GM23248 (cell line): Measurements from ENCODE around the gene C11orf52. TPM values are rescaled to one million over a fixed set of nuclear protein-coding genes. Genes with fewer than 3 reads are reported as not detected.

ENCODE experiments used
- DNase-seq: peaks from one replicate; pipeline ENCODE4 v3.0.0-alpha.2; 2015
- H2AFZ ChIP-seq: fragments of 200-600 bp; sonication (generic); 2 replicates; pipeline ENCODE4 v1.6.1; 2016; ENCODE audit warnings: antibody characterized with exemption
- H3F3A ChIP-seq: fragments of 200-600 bp; sonication (generic); 2 replicates; pipeline ENCODE4 v1.6.1; 2016; ENCODE audit warnings: mild to moderate bottlenecking, antibody characterized with exemption, mixed run types; ENCODE audit not compliant: insufficient read depth
- H3K27ac ChIP-seq: fragments of 200-600 bp; sonication (generic); 2 replicates; pipeline ENCODE4 v1.5.1; 2016; ENCODE audit warnings: mild to moderate bottlenecking
- H3K27me3 ChIP-seq: fragments of 200-600 bp; sonication (generic); replicated peaks from 2 replicates; pipeline ENCODE4 v1.6.1; 2016; ENCODE audit warnings: mild to moderate bottlenecking; ENCODE audit not compliant: insufficient read depth
- H3K36me3 ChIP-seq: fragments of 200-600 bp; sonication (generic); 2 replicates; pipeline ENCODE4 v1.6.1; 2016; ENCODE audit warnings: low read depth, mild to moderate bottlenecking
- H3K4me1 ChIP-seq: fragments of 200-600 bp; sonication (generic); 2 replicates; pipeline ENCODE4 v1.6.1; 2016; ENCODE audit warnings: mild to moderate bottlenecking; ENCODE audit not compliant: insufficient read depth
- H3K4me2 ChIP-seq: fragments of 200-600 bp; sonication (generic); one replicate; pipeline ENCODE4 v1.6.1; 2016; ENCODE audit warnings: mild to moderate bottlenecking; ENCODE audit not compliant: unreplicated experiment
- H3K4me3 ChIP-seq: fragments of 200-600 bp; sonication (generic); 2 replicates; pipeline ENCODE4 v1.5.1; 2016; ENCODE audit warnings: mild to moderate bottlenecking
- H3K79me2 ChIP-seq: fragments of 200-600 bp; sonication (generic); 2 replicates; pipeline ENCODE4 v1.6.1; 2016; ENCODE audit warnings: mild to moderate bottlenecking; ENCODE audit not compliant: insufficient read depth
- H3K9ac ChIP-seq: fragments of 200-600 bp; sonication (generic); 2 replicates; pipeline ENCODE4 v1.6.1; 2016; ENCODE audit warnings: mild to moderate bottlenecking
- H3K9me2 ChIP-seq: fragments of 200-600 bp; sonication (generic); 2 replicates; pipeline ENCODE4 v1.6.1; 2016; ENCODE audit warnings: mixed run types, mild to moderate bottlenecking, moderate library complexity; ENCODE audit not compliant: insufficient read depth
- H3K9me3 ChIP-seq: fragments of 200-600 bp; sonication (generic); one replicate; pipeline ENCODE4 v1.6.1; 2017; ENCODE audit warnings: low read depth
- H4K20me1 ChIP-seq: fragments of 200-600 bp; sonication (generic); 2 replicates; pipeline ENCODE4 v1.6.0; 2016; ENCODE audit not compliant: insufficient read depth
- EZH2 ChIP-seq: fragments of 200-600 bp; sonication (generic); IDR thresholded peaks from 2 replicates; pipeline ENCODE4 v1.6.1; 2018; ENCODE audit warnings: antibody characterized with exemption, mild to moderate bottlenecking; ENCODE audit not compliant: insufficient read depth, poor library complexity, severe bottlenecking
- EZH2phosphoT487 ChIP-seq: fragments of 200-600 bp; sonication (generic); IDR thresholded peaks from 2 replicates; pipeline ENCODE4 v1.6.1; 2018; ENCODE audit warnings: antibody characterized with exemption, moderate library complexity, mild to moderate bottlenecking, low read depth; ENCODE audit not compliant: insufficient read depth
- WGBS, 2 experiments: methylation state at CpG; one replicate each; pipeline ENCODE4 v1.1.6; 2015 to 2017; ENCODE audit warnings: low lambda C conversion rate in 2 of 2, low coverage in 1 of 2; ENCODE audit errors: missing lambda C conversion rate in 2 of 2; 5-methylcytosine and 5-hydroxymethylcytosine counted together
- in situ Hi-C: fragments of 300-500 bp; cut with MboI; formaldehyde crosslinking; loops from 2 replicates; pipeline ENCODE4 v1.15.0; 2020
- polyA plus RNA-seq: library from polyadenylated mRNA; unstranded; fragments of >200 nt; fragmentation: Nextera tagmentation; extraction: Ambion mirVana; gene quantifications from 2 replicates; pipeline ENCODE4 v1.2.1, GENCODE V29; 2016
- total RNA-seq: library from RNA; depleted of rRNA; stranded (reverse); fragments of >200 nt; shearing (Covaris generic); gene quantifications from 2 replicates; pipeline ENCODE4 v1.2.3, GENCODE V29; 2014

Gene C11orf52
- total and polyA plus RNA-seq, 2 experiments from 2014 or later = 0.78 to 3.5 TPM

DNA sequence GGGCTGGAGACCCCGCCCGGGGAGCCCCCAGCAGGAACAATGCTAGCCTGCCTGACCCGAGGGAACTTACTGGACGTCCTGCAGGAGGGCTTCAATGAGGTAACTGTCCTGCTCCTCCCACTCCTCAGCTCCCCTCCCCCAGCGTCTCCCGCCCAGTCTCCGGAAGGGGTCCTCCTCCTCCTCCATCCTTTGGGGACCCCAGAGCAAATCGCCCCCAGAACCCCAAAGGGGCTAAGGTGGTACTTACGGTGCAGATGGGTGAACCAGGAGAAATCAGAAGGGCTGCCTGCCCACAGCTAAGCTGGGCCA is 18.7 kb downstream of the C11orf52 start:
- TF ChIP-seq EZH2 (no peak), EZH2phosphoT487 (no peak)
- H3K4me1 ChIP-seq = peaks cover 74% of the 10 kb centered on the region
- in situ Hi-C loops = loop anchor here (10.0 kb wide), 1 partner anchor 57 kb away; no protein-coding TSS in a partner anchor
- peak overlapping the region; percentile 89 for H2AFZ ChIP-seq
- H3K9me3 ChIP-seq = no peaks in the 10 kb centered on the region
- H3K36me3 ChIP-seq = no peaks in the 10 kb centered on the region
- H3K79me2 ChIP-seq = no peaks in the 10 kb centered on the region
- peak overlapping the region; percentile 79 for H3K4me3 ChIP-seq
- no peak for DNase-seq
- no peaks in the 10 kb centered on the region for H4K20me1 ChIP-seq
- no peaks in the 10 kb centered on the region for H3K9me2 ChIP-seq
- peak overlapping the region; percentile 80; the same call in 1 of the 2 replicates for H3K27ac ChIP-seq
- peak overlapping the region; percentile 80 for H3K9ac ChIP-seq
- peaks cover 66% of the 10 kb centered on the region for H3F3A ChIP-seq
- 12 to 20% methylated on average over 4 to 9 of the region's 9 CpGs for WGBS, 2 experiments
- no peaks in the 10 kb centered on the region for H3K27me3 ChIP-seq
- H3K4me2 ChIP-seq = peak overlapping the region; percentile 86

DNA sequence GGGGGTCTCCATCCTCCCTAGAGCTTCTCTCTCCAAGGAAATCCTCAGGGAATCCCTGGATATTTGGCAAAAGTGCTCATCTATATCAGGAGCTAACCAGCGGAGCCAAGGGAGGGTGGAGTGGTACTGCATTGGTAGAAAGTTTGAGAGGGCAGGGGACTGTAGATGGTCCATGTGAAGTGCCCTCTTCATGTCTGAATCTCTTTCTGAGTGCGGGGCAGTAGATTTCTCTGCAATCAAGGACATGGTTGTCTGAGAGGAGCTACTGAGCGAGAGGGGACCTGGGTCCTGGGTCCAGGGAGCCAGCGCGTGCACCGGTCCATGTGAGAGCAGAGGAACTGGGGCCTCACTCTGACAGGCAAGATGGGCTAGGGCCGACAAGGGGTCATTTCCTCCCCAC is 19.1 kb downstream of the C11orf52 start:
- H2AFZ ChIP-seq = peak overlapping the region; percentile 89
- H3K9me3 ChIP-seq = no peaks in the 10 kb centered on the region
- no peaks in the 10 kb centered on the region for H3K27me3 ChIP-seq
- H4K20me1 ChIP-seq = no peaks in the 10 kb centered on the region
- H3F3A ChIP-seq = peaks cover 65% of the 10 kb centered on the region
- WGBS, 2 experiments = 72 to 75% methylated on average over 7 of the region's 7 CpGs
- no peaks in the 10 kb centered on the region for H3K9me2 ChIP-seq
- peak; percentile 20 for DNase-seq
- in situ Hi-C loops = loop anchor here (10.0 kb wide), 1 partner anchor 57 kb away; no protein-coding TSS in a partner anchor
- peaks cover 75% of the 10 kb centered on the region for H3K4me1 ChIP-seq
- peak overlapping the region; percentile 80; the same call in 1 of the 2 replicates for H3K9ac ChIP-seq
- H3K4me3 ChIP-seq = peak overlapping the region; percentile 79
- TF ChIP-seq EZH2 (no peak), EZH2phosphoT487 (no peak)
- H3K36me3 ChIP-seq = no peaks in the 10 kb centered on the region
- peak overlapping the region; percentile 80; the same call in 1 of the 2 replicates for H3K27ac ChIP-seq
- H3K79me2 ChIP-seq = no peaks in the 10 kb centered on the region
- peak overlapping the region; percentile 86 for H3K4me2 ChIP-seq

DNA sequence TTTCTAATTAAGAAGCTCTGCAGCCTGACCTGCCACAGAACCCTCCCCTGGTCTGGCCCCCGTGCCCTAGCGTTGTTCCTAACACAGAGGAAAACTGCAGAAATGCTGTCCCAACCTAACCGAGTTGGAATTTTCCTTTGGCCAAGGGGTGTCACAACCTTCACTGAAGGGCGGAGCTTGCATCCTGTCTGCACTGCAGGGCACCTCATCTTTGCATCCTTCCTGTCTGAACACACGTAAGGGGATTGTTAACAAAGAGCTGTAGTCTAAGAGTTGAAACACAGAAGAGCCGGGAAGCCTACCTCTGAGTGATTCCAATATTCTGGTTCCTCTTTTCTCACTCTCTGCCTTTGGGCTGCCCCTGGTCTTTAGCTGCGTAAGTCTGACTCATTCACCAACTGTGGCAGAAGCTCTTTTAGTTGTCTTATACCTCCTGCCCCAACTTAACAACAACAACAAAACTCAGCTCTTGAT is 20.0 kb downstream of the C11orf52 start:
- no peaks in the 10 kb centered on the region for H3K79me2 ChIP-seq
- TF ChIP-seq EZH2 (no peak), EZH2phosphoT487 (no peak)
- peak overlapping the region; percentile 79 for H3K4me3 ChIP-seq
- peaks cover 71% of the 10 kb centered on the region for H3F3A ChIP-seq
- no peaks in the 10 kb centered on the region for H3K36me3 ChIP-seq
- H3K9me3 ChIP-seq = no peaks in the 10 kb centered on the region
- H2AFZ ChIP-seq = peak overlapping the region; percentile 47
- peak overlapping the region; percentile 80 for H3K27ac ChIP-seq
- DNase-seq = peak; percentile 86
- in situ Hi-C loops = loop anchor here (10.0 kb wide), 1 partner anchor 56 kb away; no protein-coding TSS in a partner anchor
- H3K4me1 ChIP-seq = peaks cover 75% of the 10 kb centered on the region
- WGBS, 2 experiments = 1 to 5% methylated on average over 7 of the region's 7 CpGs
- H3K9ac ChIP-seq = peak overlapping the region; percentile 80
- H4K20me1 ChIP-seq = no peaks in the 10 kb centered on the region
- no peaks in the 10 kb centered on the region for H3K27me3 ChIP-seq
- peak overlapping the region; percentile 86 for H3K4me2 ChIP-seq
- no peaks in the 10 kb centered on the region for H3K9me2 ChIP-seq

DNA sequence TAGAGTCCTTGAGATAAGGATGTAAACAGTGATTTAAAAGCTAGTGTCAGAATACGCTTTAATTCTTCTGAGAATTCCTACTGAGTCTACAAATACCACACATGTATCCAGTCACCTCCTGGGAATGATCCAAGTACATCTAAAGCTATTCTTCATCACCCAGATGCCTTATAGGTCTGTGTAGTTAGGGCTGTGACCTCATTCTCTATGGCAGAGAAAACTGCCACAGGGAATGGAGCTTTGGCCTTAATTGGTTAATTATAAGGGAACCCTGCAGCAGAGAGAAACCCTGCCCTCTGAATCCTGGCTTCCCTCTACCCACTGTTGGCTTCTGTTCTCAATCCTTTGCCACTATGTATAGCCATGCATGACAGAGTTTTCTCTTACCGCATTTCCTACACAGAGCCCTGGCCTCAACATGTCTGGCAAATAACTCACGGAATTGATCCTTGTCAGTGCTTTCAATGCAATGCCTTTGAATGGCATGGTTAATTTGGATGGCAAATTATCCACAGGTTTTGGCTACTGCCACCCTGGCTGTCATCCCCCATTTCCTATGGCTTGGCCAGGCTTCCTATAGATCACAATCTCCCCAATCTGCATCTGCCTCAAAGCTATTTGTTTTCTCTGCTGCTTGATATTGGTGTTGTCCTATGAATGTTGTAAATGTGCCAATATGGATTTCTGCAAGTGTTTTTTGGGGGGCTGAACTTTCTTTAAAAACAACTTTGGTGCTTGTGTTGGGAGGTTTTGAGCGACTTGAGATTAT is 21.3 kb downstream of the C11orf52 start:
- peak; percentile 96 for DNase-seq
- in situ Hi-C loops = loop anchor here (10.0 kb wide), 1 partner anchor 55 kb away; no protein-coding TSS in a partner anchor
- 58 to 60% methylated on average over 4 of the region's 4 CpGs for WGBS, 2 experiments
- H3K9ac ChIP-seq = peak overlapping the region; percentile 80; the same call in 1 of the 2 replicates
- peaks cover 74% of the 10 kb centered on the region for H3F3A ChIP-seq
- H3K27ac ChIP-seq = peak overlapping the region; percentile 80
- no peaks in the 10 kb centered on the region for H3K79me2 ChIP-seq
- peak overlapping the region; percentile 86 for H3K4me2 ChIP-seq
- TF ChIP-seq EZH2 (no peak), EZH2phosphoT487 (no peak)
- H4K20me1 ChIP-seq = no peaks in the 10 kb centered on the region
- no peak overlapping the region for H3K4me3 ChIP-seq
- H3K36me3 ChIP-seq = no peaks in the 10 kb centered on the region
- no peaks in the 10 kb centered on the region for H3K9me2 ChIP-seq
- H3K27me3 ChIP-seq = no peaks in the 10 kb centered on the region
- peaks cover 73% of the 10 kb centered on the region for H3K4me1 ChIP-seq
- no peak overlapping the region for H2AFZ ChIP-seq
- H3K9me3 ChIP-seq = no peaks in the 10 kb centered on the region
